Small intestine (tissue), 7 donors: ENCODE results near the gene PCBP1. TPM values are rescaled to one million over a fixed set of nuclear protein-coding genes. Genes with fewer than 3 reads are reported as not detected.
"Not testable (repeated sequence)": the region's sequence is repeated elsewhere in the genome, so short reads cannot be mapped to it uniquely, and the experiment has no call there.

Source experiments
- DNase-seq, 2 donors: peaks; one replicate each; pipeline versions ENCODE4 v3.0.0 to v3.0.0-alpha.2; 2013
- FAIRE-seq: peaks from 2 replicates; lab custom pipeline; 2012; peaks lifted over from hg19 to GRCh38; lab: Jason Lieb, UNC
- H3K27ac ChIP-seq, 3 donors: one replicate each; pipeline ENCODE4 v1.5.1; 2013; ENCODE audit warnings: low read length in 2 of 3, mild to moderate bottlenecking in 2 of 3, control low read depth in 1 of 3, inconsistent platforms in 1 of 3, low read depth in 1 of 3, moderate library complexity in 1 of 3
- H3K27me3 ChIP-seq, 3 donors: one replicate each; pipeline ENCODE4 v1.6.1; 2013; ENCODE audit warnings: low read length in 3 of 3, inconsistent platforms in 1 of 3; ENCODE audit not compliant: control insufficient read depth in 3 of 3, insufficient read depth in 3 of 3
- H3K36me3 ChIP-seq, 3 donors: one replicate each; pipeline ENCODE4 v1.6.1; 2013; ENCODE audit warnings: low read length in 3 of 3, inconsistent platforms in 1 of 3, low read depth in 1 of 3, mild to moderate bottlenecking in 1 of 3, moderate library complexity in 1 of 3; ENCODE audit not compliant: control insufficient read depth in 3 of 3, insufficient read depth in 2 of 3
- H3K4me1 ChIP-seq, 3 donors: one replicate each; pipeline ENCODE4 v1.6.1; 2013; ENCODE audit warnings: low read length in 2 of 3, inconsistent platforms in 1 of 3, low read depth in 1 of 3, mild to moderate bottlenecking in 1 of 3, moderate library complexity in 1 of 3; ENCODE audit not compliant: control insufficient read depth in 3 of 3, insufficient read depth in 2 of 3
- H3K4me3 ChIP-seq, 3 donors: one replicate each; pipeline ENCODE4 v1.5.1; 2013; ENCODE audit warnings: low read length in 3 of 3, control low read depth in 1 of 3, inconsistent platforms in 1 of 3, low read depth in 1 of 3, mild to moderate bottlenecking in 1 of 3, moderate library complexity in 1 of 3
- H3K9me3 ChIP-seq, 2 donors: one replicate each; pipeline ENCODE4 v1.6.1; 2013; ENCODE audit warnings: low read depth in 1 of 2, low read length in 1 of 2; ENCODE audit not compliant: control insufficient read depth in 2 of 2, insufficient read depth in 1 of 2
- WGBS, 3 donors: extraction: QIAGEN DNeasy Blood & Tissue Kit; methylation state at CpG; one replicate each; pipeline ENCODE4 v1.1.7; 2013; 5-methylcytosine and 5-hydroxymethylcytosine counted together
- polyA plus RNA-seq, 4 donors: library from polyadenylated mRNA; stranded (reverse) in 3 of 4; unstranded in 1 of 4; fragments of 200-250 nt in 3 of 4; fragments of 120-200 nt in 1 of 4; gene quantifications; one replicate each; pipeline versions ENCODE4 v1.2.1 to v1.2.3, GENCODE V29; 2013
- donor health status: healthy with polysubstance abuse.
- donor health status: control.
- donor health status: control.
- donor health status: Bipolar disorder and iron deficiency.
- donor health status: healthy.

PCBP1 gene
- polyA plus RNA-seq, 4 donors: 247 to 311 (median 295) TPM

GRCh38 chr2:70122470-70122869, 35.2 kb downstream of the PCBP1 start:
- Histone ChIP-seq H3K9me3 (no peaks in the 10 kb centered on the region), H3K27me3 (no peaks in the 10 kb centered on the region), H3K4me1 (peaks cover 0 to 21% (median 0%) of the 10 kb centered on the region in 3 donors), H3K4me3 (no peak overlapping the region), H3K27ac (no peak overlapping the region), H3K36me3 (no peaks in the 10 kb centered on the region)
- FAIRE-seq (no peak), DNase-seq (no peak)
- 95 to 97% (median 96%) methylated on average over 4 of the region's 4 CpGs for WGBS, 3 donors

GRCh38 chr2:70123051-70123828, 36.0 kb downstream of the PCBP1 start:
- DNase-seq (peak in 1 of 2 donors; percentile 67), FAIRE-seq (no peak)
- Histone ChIP-seq H3K4me3 (peak overlapping the region in 2 of 3 donors; percentile 67 to 93), H3K27me3 (no peaks in the 10 kb centered on the region), H3K27ac (peak overlapping the region; percentile 99 to 100 (median 99)), H3K36me3 (no peaks in the 10 kb centered on the region), H3K9me3 (no peaks in the 10 kb centered on the region), H3K4me1 (peaks cover 0 to 21% (median 0%) of the 10 kb centered on the region in 3 donors)
- 59 to 75% (median 69%) methylated on average over 20 of the region's 20 CpGs for WGBS, 3 donors

- FAIRE-seq (no peak), DNase-seq (no peak)
- 17 to 24% (median 19%) methylated on average over 11 of the region's 11 CpGs for WGBS, 3 donors
- Histone ChIP-seq H3K27ac (peak overlapping the region; percentile 99 to 100 (median 99)), H3K36me3 (no peaks in the 10 kb centered on the region), H3K9me3 (no peaks in the 10 kb centered on the region), H3K4me1 (peaks cover 0 to 18% (median 0%) of the 10 kb centered on the region in 3 donors), H3K4me3 (peak overlapping the region in 2 of 3 donors; percentile 67 to 93), H3K27me3 (no peaks in the 10 kb centered on the region)
Observed at GRCh38 chr2:70123829-70124116, 36.5 kb downstream of the PCBP1 start.

GRCh38 chr2:70124983-70125480, 37.8 kb downstream of the PCBP1 start:
- Histone ChIP-seq H3K4me3 (peak overlapping the region; percentile 67 to 93 (median 68)), H3K27me3 (no peaks in the 10 kb centered on the region), H3K27ac (peak overlapping the region; percentile 99 to 100 (median 99)), H3K4me1 (peaks cover 0 to 15% (median 0%) of the 10 kb centered on the region in 3 donors), H3K9me3 (no peaks in the 10 kb centered on the region), H3K36me3 (no peaks in the 10 kb centered on the region)
- DNase-seq (peak; percentile 58 to 89), FAIRE-seq (no peak)
- WGBS, 3 donors: 0 to 1% (median 0%) methylated on average over 26 to 36 of the region's 36 CpGs

GRCh38 chr2:70125498-70125898, 38.2 kb downstream of the PCBP1 start:
- no peak for FAIRE-seq
- Histone ChIP-seq H3K27me3 (no peaks in the 10 kb centered on the region), H3K36me3 (no peaks in the 10 kb centered on the region), H3K27ac (peak overlapping the region; percentile 99 to 100 (median 99)), H3K9me3 (no peaks in the 10 kb centered on the region), H3K4me3 (peak overlapping the region; percentile 22 to 93 (median 67)), H3K4me1 (peaks cover 0 to 15% (median 0%) of the 10 kb centered on the region in 3 donors)
- WGBS, 3 donors: 59 to 67% (median 65%) methylated on average over 13 of the region's 13 CpGs
- DNase-seq: no peak

GRCh38 chr2:70126413-70126812, 39.1 kb downstream of the PCBP1 start:
- H3K27ac ChIP-seq: no peak overlapping the region
- WGBS, 3 donors: 95 to 98% (median 96%) methylated on average over 2 of the region's 2 CpGs
- no peak for FAIRE-seq

GRCh38 chr2:70128005-70128404, 40.7 kb downstream of the PCBP1 start:
- H3K4me3 ChIP-seq: no peak overlapping the region
- no peak overlapping the region for H3K27ac ChIP-seq
- DNase-seq (no peak), FAIRE-seq (no peak)
- no peaks in the 10 kb centered on the region for H3K9me3 ChIP-seq
- H3K4me1 ChIP-seq: peaks cover 0 to 23% (median 4%) of the 10 kb centered on the region in 3 donors
- 52 to 71% (median 64%) methylated on average over 1 of the region's 1 CpG for WGBS, 3 donors
- no peaks in the 10 kb centered on the region for H3K36me3 ChIP-seq
- H3K27me3 ChIP-seq: no peaks in the 10 kb centered on the region

More at GRCh38 chr2:70126413-70126812, 39.1 kb downstream of the PCBP1 start:
- no peaks in the 10 kb centered on the region for H3K36me3 ChIP-seq
- no peaks in the 10 kb centered on the region for H3K27me3 ChIP-seq
- DNase-seq: no peak
- no peak overlapping the region for H3K4me3 ChIP-seq
- peaks cover 0 to 15% (median 0%) of the 10 kb centered on the region in 3 donors for H3K4me1 ChIP-seq
- H3K9me3 ChIP-seq: no peaks in the 10 kb centered on the region

GRCh38 chr2:70131344-70132143, 44.3 kb downstream of the PCBP1 start:
- not testable (repeated sequence) for H3K4me3 ChIP-seq, FAIRE-seq, DNase-seq, H3K36me3 ChIP-seq, H3K27me3 ChIP-seq, H3K9me3 ChIP-seq
- 81% methylated on average over 17 of the region's 17 CpGs for WGBS, 3 donors
- peak overlapping the region in 2 of 3 donors; percentile 54 to 80 for H3K27ac ChIP-seq
- peaks cover 0 to 20% (median 7%) of the 10 kb centered on the region in 3 donors for H3K4me1 ChIP-seq
